Stomach (tissue), 4 donors: ENCODE results near the gene CD38.

Experiments
- EP300 ChIP-seq: sonication (generic); formaldehyde crosslinking; IDR thresholded peaks from one replicate; pipeline ENCODE4 v1.6.1; 2017; ENCODE audit warnings: antibody characterized with exemption
- POLR2A ChIP-seq, 4 donors: fragments of 450-650 bp; IDR thresholded peaks; one replicate each; pipeline ENCODE4 v1.6.1; 2016; ENCODE audit warnings: antibody characterized with exemption in 4 of 4, control low read depth in 2 of 4, mild to moderate bottlenecking in 1 of 4, moderate library complexity in 1 of 4
- POLR2AphosphoS5 ChIP-seq, 3 donors: sonication (generic); formaldehyde crosslinking; IDR thresholded peaks; one replicate each; pipeline ENCODE4 v1.6.1; 2016; ENCODE audit warnings: antibody characterized with exemption in 3 of 3
- TF ChIP-seq, protein P1 (sequence below), 7 experiments: fragments of 450-650 bp in 4 of 7; fragments of 200-600 bp in 3 of 7; sonication (generic) in 3 of 7; IDR thresholded peaks; one replicate each; pipeline ENCODE4 v1.5.1; 2016 to 2019; ENCODE audit warnings: antibody characterized with exemption in 7 of 7, control low read depth in 2 of 7, mild to moderate bottlenecking in 1 of 7

- TF ChIP-seq POLR2AphosphoS5 (IDR thresholded peaks at IDR 0.05) (no peak), EP300 (no peak), POLR2A (IDR thresholded peaks at IDR 0.05) (no peak)
- TF ChIP-seq, protein P1, sequence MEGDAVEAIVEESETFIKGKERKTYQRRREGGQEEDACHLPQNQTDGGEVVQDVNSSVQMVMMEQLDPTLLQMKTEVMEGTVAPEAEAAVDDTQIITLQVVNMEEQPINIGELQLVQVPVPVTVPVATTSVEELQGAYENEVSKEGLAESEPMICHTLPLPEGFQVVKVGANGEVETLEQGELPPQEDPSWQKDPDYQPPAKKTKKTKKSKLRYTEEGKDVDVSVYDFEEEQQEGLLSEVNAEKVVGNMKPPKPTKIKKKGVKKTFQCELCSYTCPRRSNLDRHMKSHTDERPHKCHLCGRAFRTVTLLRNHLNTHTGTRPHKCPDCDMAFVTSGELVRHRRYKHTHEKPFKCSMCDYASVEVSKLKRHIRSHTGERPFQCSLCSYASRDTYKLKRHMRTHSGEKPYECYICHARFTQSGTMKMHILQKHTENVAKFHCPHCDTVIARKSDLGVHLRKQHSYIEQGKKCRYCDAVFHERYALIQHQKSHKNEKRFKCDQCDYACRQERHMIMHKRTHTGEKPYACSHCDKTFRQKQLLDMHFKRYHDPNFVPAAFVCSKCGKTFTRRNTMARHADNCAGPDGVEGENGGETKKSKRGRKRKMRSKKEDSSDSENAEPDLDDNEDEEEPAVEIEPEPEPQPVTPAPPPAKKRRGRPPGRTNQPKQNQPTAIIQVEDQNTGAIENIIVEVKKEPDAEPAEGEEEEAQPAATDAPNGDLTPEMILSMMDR (IDR thresholded peaks at IDR 0.05) = no peak
Measured at GRCh38 chr4:15868826-15869413, 90.8 kb downstream of the CD38 start.
